DND-41 (cell line): Measurements from ENCODE around the gene GRM6.

Experiments
- ATAC-seq: fragments of 200-7000 bp; cut with Tn5 transposase; 3 replicates; pipeline ENCODE4 v1.9.1; 2021; ENCODE audit warnings: low read depth; ENCODE audit not compliant: insufficient read depth
- DNase-seq: peaks from one replicate; pipeline ENCODE4 v3.0.0-alpha.2; 2020
- H2AFZ ChIP-seq: 2 replicates; pipeline ENCODE4 v1.6.0; 2012; ENCODE audit warnings: low read depth, low read length
- H3K27ac ChIP-seq: 2 replicates; pipeline ENCODE4 v1.5.1; 2012; ENCODE audit warnings: low read length, inconsistent platforms
- H3K27me3 ChIP-seq: fragments of 200-600 bp; sonication (generic); 2 replicates; pipeline ENCODE4 v1.6.0; 2012; ENCODE audit warnings: low read length, mild to moderate bottlenecking, inconsistent platforms; ENCODE audit not compliant: insufficient read depth, poor library complexity
- H3K36me3 ChIP-seq: 2 replicates; pipeline ENCODE4 v1.5.1; 2012; ENCODE audit warnings: low read length, inconsistent platforms; ENCODE audit not compliant: insufficient read depth
- H3K4me1 ChIP-seq: 2 replicates; pipeline ENCODE4 v1.5.1; 2012; ENCODE audit warnings: mild to moderate bottlenecking, low read length; ENCODE audit not compliant: insufficient read depth
- H3K4me2 ChIP-seq: 2 replicates; pipeline ENCODE4 v1.6.0; 2012; ENCODE audit warnings: mild to moderate bottlenecking, moderate library complexity, low read length, inconsistent platforms; ENCODE audit not compliant: insufficient read depth
- H3K4me3 ChIP-seq, 2 experiments: fragments of 200-600 bp in 1 of 2; shearing (Covaris generic) in 1 of 2; 2 replicates each; pipeline ENCODE4 v1.5.1; 2012 to 2016; ENCODE audit warnings: inconsistent platforms in 2 of 2, low read length in 2 of 2, mild to moderate bottlenecking in 2 of 2, low read depth in 1 of 2, moderate library complexity in 1 of 2
- H3K79me2 ChIP-seq: 2 replicates; pipeline ENCODE4 v1.6.0; 2012; ENCODE audit warnings: low read length, inconsistent platforms; ENCODE audit not compliant: insufficient read depth
- H3K9ac ChIP-seq: 2 replicates; pipeline ENCODE4 v1.6.0; 2012; ENCODE audit warnings: low read depth, mild to moderate bottlenecking, inconsistent platforms, low read length, moderate library complexity
- H3K9me3 ChIP-seq: 2 replicates; pipeline ENCODE4 v1.5.1; 2012; ENCODE audit warnings: low read length, moderate library complexity, mild to moderate bottlenecking, inconsistent platforms; ENCODE audit not compliant: insufficient read depth, severe bottlenecking
- H4K20me1 ChIP-seq: 2 replicates; pipeline ENCODE4 v1.6.0; 2012; ENCODE audit warnings: low read length; ENCODE audit not compliant: insufficient read depth
- CTCF ChIP-seq: IDR thresholded peaks from 2 replicates; pipeline ENCODE4 v1.5.1; 2012; ENCODE audit warnings: borderline replicate concordance, low read length, moderate library complexity, mild to moderate bottlenecking; ENCODE audit not compliant: poor library complexity, severe bottlenecking; ENCODE audit errors: extremely low read depth
- EZH2 ChIP-seq: IDR thresholded peaks from 3 replicates; pipeline ENCODE4 v1.6.1; 2012; ENCODE audit warnings: borderline replicate concordance, low read depth, mild to moderate bottlenecking, moderate library complexity, low read length, inconsistent platforms; ENCODE audit not compliant: severe bottlenecking

GRM6 gene

GRCh38 chr5:178941361-178941760 is 53.8 kb downstream of the GRM6 start:
- ATAC-seq (no peak), DNase-seq (no peak)
- TF ChIP-seq EZH2 (no peak), CTCF (no peak)
- Histone ChIP-seq H2AFZ (no peak overlapping the region), H3K4me3 (no peak overlapping the region), H3K4me2 (no peak overlapping the region), H3K79me2 (no peaks in the 10 kb centered on the region), H3K9me3 (peaks cover 50% of the 10 kb centered on the region), H3K4me1 (no peaks in the 10 kb centered on the region), H3K27ac (no peak overlapping the region), H3K9ac (no peak overlapping the region), H3K27me3 (no peaks in the 10 kb centered on the region), H3K36me3 (no peaks in the 10 kb centered on the region), H4K20me1 (no peaks in the 10 kb centered on the region)

GRCh38 chr5:178940569-178941360 is 54.4 kb downstream of the GRM6 start, which contains the start of gene ZNF454:
TSS of gene ZNF454 (plus strand) at chr5:178941198. CDS start at chr5:178942792, 1,594 bp downstream.
- H3K79me2 ChIP-seq, result no peaks in the 10 kb centered on the region
- no peak for ATAC-seq
- no peak for DNase-seq
- H3K9me3 ChIP-seq, result peaks cover 51% of the 10 kb centered on the region
- no peaks in the 10 kb centered on the region for H3K4me1 ChIP-seq
- H3K27ac ChIP-seq, result no peak within 1 kb of the TSS
- no peak within 1 kb of the TSS for H3K4me3 ChIP-seq
- no peaks in the 10 kb centered on the region for H4K20me1 ChIP-seq
- H3K36me3 ChIP-seq, result no peaks in the 10 kb centered on the region
- TF ChIP-seq CTCF (no peak), EZH2 (no peak)
- H3K9ac ChIP-seq, result no peak within 1 kb of the TSS
- H3K27me3 ChIP-seq, result no peaks in the 10 kb centered on the region
- no peak within 1 kb of the TSS for H2AFZ ChIP-seq
- H3K4me2 ChIP-seq, result no peak within 1 kb of the TSS

GRCh38 chr5:178931846-178932760 is 63.0 kb downstream of the GRM6 start:
- Histone ChIP-seq H3K36me3 (peaks cover 3% of the 10 kb centered on the region; the same call in 1 of the 2 replicates), H3K9ac (no peak overlapping the region), H3K79me2 (no peaks in the 10 kb centered on the region), H3K4me3 (no peak overlapping the region), H2AFZ (no peak overlapping the region), H4K20me1 (no peaks in the 10 kb centered on the region), H3K27ac (no peak overlapping the region), H3K27me3 (no peaks in the 10 kb centered on the region), H3K9me3 (peaks cover 79% of the 10 kb centered on the region), H3K4me2 (no peak overlapping the region), H3K4me1 (no peaks in the 10 kb centered on the region)
- TF ChIP-seq CTCF (no peak), EZH2 (no peak)
- ATAC-seq, result no peak
- no peak for DNase-seq
